ENCODE data around the gene ITGA4. TPM values are rescaled to one million over a fixed set of nuclear protein-coding genes. Genes with fewer than 3 reads are reported as not detected.

Gene ITGA4
- total and polyA plus RNA-seq, 2 donors (not counting 3 experiments of a cell fraction or from before 2014, with no cell fraction given), result 1.5 to 2.8 TPM

DNA sequence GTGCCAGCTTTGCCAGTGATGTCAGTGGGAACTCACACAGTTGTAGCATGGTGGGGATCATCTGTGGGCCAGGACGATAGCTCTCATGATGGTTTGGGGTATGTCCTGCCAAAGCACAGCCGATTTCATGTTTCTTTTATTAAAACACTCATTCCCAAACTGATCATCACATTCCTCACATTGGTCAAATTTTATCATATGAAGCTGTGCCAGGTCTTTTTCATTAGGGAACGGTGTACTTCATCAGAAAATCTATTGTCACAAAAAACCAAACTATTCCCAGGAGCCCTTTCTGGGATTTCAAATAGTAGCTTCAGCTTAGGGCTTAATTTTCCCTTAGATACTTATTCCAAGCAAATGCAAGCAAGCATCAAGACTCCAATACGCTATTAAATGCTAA, 42.0 kb downstream of the ITGA4 start:
- BruUV-seq (replicated peaks), result no TSS peak
- CTCF ChIA-PET, result interaction anchor here (1.4 kb wide), 1 partner anchor 32 kb away, joined by 3 read pairs; no protein-coding TSS in a partner anchor
- no peaks in the 10 kb centered on the region for H3K9me1 ChIP-seq (replicated peaks; ENCODE audit: control insufficient read depth, extremely low read depth, insufficient read depth, low read length)
- peaks cover 0 to 2% of the 10 kb centered on the region in 2 experiments for H3K27me3 ChIP-seq (ENCODE audit: control insufficient read depth in 2 of 2, insufficient read depth in 2 of 2, low read length in 2 of 2)
- dilution Hi-C loops (cut with MboI; ENCODE audit: extremely low pct_ligation_motif_present, low sequenced_read_pairs), result no loop called here
- no peak for FAIRE-seq
- no peaks in the 10 kb centered on the region for H3K9me3 ChIP-seq (replicated peaks; ENCODE audit: control insufficient read depth, insufficient read depth, low read length)
- no peaks in the 10 kb centered on the region for H3K4me1 ChIP-seq (ENCODE audit: control insufficient read depth, extremely low read depth, insufficient read depth, low read length)
- no peaks in the 10 kb centered on the region for H3K79me2 ChIP-seq (ENCODE audit: control insufficient read depth, insufficient read depth, low read length)
- H3K4me2 ChIP-seq (ENCODE audit: insufficient read depth, low read length), result no peak overlapping the region
- intact Hi-C loops (cut with micrococcal nuclease), result no loop called here
- TF ChIP-seq JUN (IDR thresholded peaks at IDR 0.05; ENCODE audit: borderline replicate concordance, insufficient read depth, insufficient read length, low read depth), result no peak
- TF ChIP-seq MYC (IDR thresholded peaks at IDR 0.05; ENCODE audit: low read depth, low read length), result no peak
- no peak for TF ChIP-seq CTCF (IDR thresholded peaks at IDR 0.05; ENCODE audit: extremely low read depth in 1 of 2, insufficient read depth in 1 of 2, low read depth in 1 of 2, low read length in 2 of 2)
- TF ChIP-seq GATA2 (IDR thresholded peaks at IDR 0.05; ENCODE audit: insufficient read depth, insufficient read length, low read depth, low read length), result no peak
- TF ChIP-seq POLR2AphosphoS5 (IDR thresholded peaks at IDR 0.05; ENCODE audit: insufficient read depth, low read depth, low read length), result no peak
- TF ChIP-seq POLR2A (IDR thresholded peaks at IDR 0.05; ENCODE audit: low read depth, low read length), result no peak
- TF ChIP-seq FOS (IDR thresholded peaks at IDR 0.05; ENCODE audit: borderline replicate concordance, insufficient read depth, low read length), result no peak
- TF ChIP-seq, protein P1, sequence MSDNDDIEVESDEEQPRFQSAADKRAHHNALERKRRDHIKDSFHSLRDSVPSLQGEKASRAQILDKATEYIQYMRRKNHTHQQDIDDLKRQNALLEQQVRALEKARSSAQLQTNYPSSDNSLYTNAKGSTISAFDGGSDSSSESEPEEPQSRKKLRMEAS (IDR thresholded peaks at IDR 0.05; ENCODE audit: insufficient read depth, insufficient read length), result no peak
- no peak for TF ChIP-seq EZH2 (IDR thresholded peaks at IDR 0.05; ENCODE audit: borderline replicate concordance, low read depth, low read length, severe bottlenecking)
- H3K27ac ChIP-seq (ENCODE audit: insufficient read depth, low read depth, low read length), result no peak overlapping the region
- no peaks in the 10 kb centered on the region for H3K36me3 ChIP-seq (ENCODE audit: control insufficient read depth in 2 of 2, extremely low read depth in 1 of 2, insufficient read depth in 2 of 2, low read length in 2 of 2)
- POLR2A ChIA-PET, result no interaction called here
- H3K4me3 ChIP-seq (replicated peaks in 1 of 3; ENCODE audit: insufficient read depth in 1 of 3, low read depth in 1 of 3, low read length in 3 of 3), result no peak overlapping the region
- no peak for DNase-seq (ENCODE audit: low read depth, low spot score)
- no peaks in the 10 kb centered on the region for H4K20me1 ChIP-seq (replicated peaks; ENCODE audit: control insufficient read depth, extremely low read depth, insufficient read depth, low read length)
- H3K9ac ChIP-seq (replicated peaks; ENCODE audit: extremely low read depth, insufficient read depth, low read length), result no peak overlapping the region
- no peak overlapping the region for H2AFZ ChIP-seq (ENCODE audit: low read depth, low read length)

All from endothelial cell of umbilical vein (primary cell).